Fibroblast of skin of left biceps (primary cell): ENCODE data around the gene TOMM20L.
"Not testable (repeated sequence)": the region's sequence is repeated elsewhere in the genome, so short reads cannot be mapped to it uniquely, and the experiment has no call there.

ENCODE experiments used
- DNase-seq, 2 experiments: peaks; one replicate each; pipeline ENCODE4 v3.0.0-alpha.2; 2013; ENCODE audit warnings: low read depth in 2 of 2

Gene TOMM20L

GRCh38 chr14:58395812-58396788 lies at the start of gene TOMM20L:
TOMM20L (plus strand) TSS chr14:58395930; CDS start chr14:58395958, 28 bp downstream.
- DNase-seq: peak; percentile 32 to 36

GRCh38 chr14:58353516-58354299 lies 42.0 kb upstream of the TOMM20L start:
- no peak for DNase-seq

- no peak for DNase-seq
Measured at GRCh38 chr14:58354808-58355207, 40.9 kb upstream of the TOMM20L start.

- no peak for DNase-seq
Measured at GRCh38 chr14:58356268-58356667, 39.5 kb upstream of the TOMM20L start.

GRCh38 chr14:58362272-58362671 lies 33.5 kb upstream of the TOMM20L start:
- not testable (repeated sequence) for DNase-seq

GRCh38 chr14:58362798-58363412 lies 32.8 kb upstream of the TOMM20L start:
- no peak for DNase-seq

- DNase-seq: no peak
Measured at GRCh38 chr14:58364316-58364715, 31.4 kb upstream of the TOMM20L start.

- DNase-seq: no peak
Measured at GRCh38 chr14:58367296-58367695, 28.4 kb upstream of the TOMM20L start.

GRCh38 chr14:58368956-58369355 lies 26.8 kb upstream of the TOMM20L start:
- DNase-seq: no peak

- no peak for DNase-seq
Measured at GRCh38 chr14:58376791-58377190, 18.9 kb upstream of the TOMM20L start.

- no peak for DNase-seq
Measured at GRCh38 chr14:58390830-58391229, 4.9 kb upstream of the TOMM20L start.

- no peak for DNase-seq
Measured at GRCh38 chr14:58395562-58395811, 243 bp upstream of the TOMM20L start.

GRCh38 chr14:58397156-58397555 lies 1.4 kb downstream of the TOMM20L start:
- no peak for DNase-seq

GRCh38 chr14:58398495-58398894 lies 2.8 kb downstream of the TOMM20L start:
- no peak for DNase-seq

GRCh38 chr14:58398895-58399294 lies 3.2 kb downstream of the TOMM20L start:
- no peak for DNase-seq

GRCh38 chr14:58401587-58401986 lies 5.9 kb downstream of the TOMM20L start:
- DNase-seq: no peak

- no peak for DNase-seq
Measured at GRCh38 chr14:58408681-58409215, 13.0 kb downstream of the TOMM20L start.

GRCh38 chr14:58414845-58415244 lies 19.1 kb downstream of the TOMM20L start:
- DNase-seq: no peak

GRCh38 chr14:58415636-58416547 lies 20.2 kb downstream of the TOMM20L start:
- DNase-seq: no peak

- DNase-seq: not testable (repeated sequence)
Measured at GRCh38 chr14:58416934-58417333, 21.2 kb downstream of the TOMM20L start.

GRCh38 chr14:58426670-58427280 lies 31.0 kb downstream of the TOMM20L start:
- DNase-seq: peak; percentile 42 to 46
